Brain microvascular endothelial cell (primary cell): ENCODE data around the gene PRKAR1B.

Experiments
- DNase-seq: peaks from one replicate; pipeline ENCODE4 v3.0.0-alpha.2; 2020
- H3K27ac ChIP-seq: fragments of 250-450 bp; sonication (Bioruptor Pico); 2 replicates; pipeline ENCODE4 v1.5.1; 2020; ENCODE audit warnings: mild to moderate bottlenecking, moderate library complexity
- H3K27me3 ChIP-seq: fragments of 250-450 bp; sonication (Bioruptor Pico); replicated peaks from 2 replicates; pipeline ENCODE4 v1.5.1; 2020; ENCODE audit warnings: mild to moderate bottlenecking
- H3K36me3 ChIP-seq: fragments of 250-450 bp; sonication (Bioruptor Pico); replicated peaks from 2 replicates; pipeline ENCODE4 v1.5.1; 2020; ENCODE audit warnings: mild to moderate bottlenecking
- H3K4me3 ChIP-seq: 2 replicates; pipeline ENCODE4 v1.5.1; 2011; ENCODE audit warnings: low read depth, mild to moderate bottlenecking, control low read depth, low read length, moderate library complexity
- in situ Hi-C: cut with HindIII; loops from 2 replicates; pipeline ENCODE4 v1.10.0; 2017; ENCODE audit warnings: low sequenced_read_pairs, low pct_ligation_motif_present
- TF ChIP-seq, protein P1 (sequence below): IDR thresholded peaks from 2 replicates; pipeline ENCODE4 v1.5.1; 2011; ENCODE audit warnings: low read depth, mild to moderate bottlenecking, moderate library complexity, low read length, control low read depth, inconsistent platforms; ENCODE audit errors: missing control alignments

The PRKAR1B gene

GRCh38 chr7:519484-520390, 207.3 kb downstream of the PRKAR1B start, which contains the start of gene PDGFA:
Gene PDGFA (minus strand): TSS chr7:519846. CDS start chr7:519001, 845 bp downstream.
- Histone ChIP-seq H3K4me3 (peak within 1 kb of the TSS; percentile 74), H3K36me3 (no peaks in the 10 kb centered on the region), H3K27me3 (peaks cover 6% of the 10 kb centered on the region), H3K27ac (no peak within 1 kb of the TSS)
- no peak for DNase-seq
- TF ChIP-seq, protein P1, sequence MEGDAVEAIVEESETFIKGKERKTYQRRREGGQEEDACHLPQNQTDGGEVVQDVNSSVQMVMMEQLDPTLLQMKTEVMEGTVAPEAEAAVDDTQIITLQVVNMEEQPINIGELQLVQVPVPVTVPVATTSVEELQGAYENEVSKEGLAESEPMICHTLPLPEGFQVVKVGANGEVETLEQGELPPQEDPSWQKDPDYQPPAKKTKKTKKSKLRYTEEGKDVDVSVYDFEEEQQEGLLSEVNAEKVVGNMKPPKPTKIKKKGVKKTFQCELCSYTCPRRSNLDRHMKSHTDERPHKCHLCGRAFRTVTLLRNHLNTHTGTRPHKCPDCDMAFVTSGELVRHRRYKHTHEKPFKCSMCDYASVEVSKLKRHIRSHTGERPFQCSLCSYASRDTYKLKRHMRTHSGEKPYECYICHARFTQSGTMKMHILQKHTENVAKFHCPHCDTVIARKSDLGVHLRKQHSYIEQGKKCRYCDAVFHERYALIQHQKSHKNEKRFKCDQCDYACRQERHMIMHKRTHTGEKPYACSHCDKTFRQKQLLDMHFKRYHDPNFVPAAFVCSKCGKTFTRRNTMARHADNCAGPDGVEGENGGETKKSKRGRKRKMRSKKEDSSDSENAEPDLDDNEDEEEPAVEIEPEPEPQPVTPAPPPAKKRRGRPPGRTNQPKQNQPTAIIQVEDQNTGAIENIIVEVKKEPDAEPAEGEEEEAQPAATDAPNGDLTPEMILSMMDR, result no peak
- in situ Hi-C loops, result no loop called here

GRCh38 chr7:518630-519483, 208.2 kb downstream of the PRKAR1B start:
- Histone ChIP-seq H3K36me3 (no peaks in the 10 kb centered on the region), H3K4me3 (peak overlapping the region; percentile 74), H3K27ac (no peak overlapping the region), H3K27me3 (peaks cover 6% of the 10 kb centered on the region)
- peak; percentile 51 for DNase-seq
- TF ChIP-seq, protein P1, result no peak
- in situ Hi-C loops, result no loop called here

DNA sequence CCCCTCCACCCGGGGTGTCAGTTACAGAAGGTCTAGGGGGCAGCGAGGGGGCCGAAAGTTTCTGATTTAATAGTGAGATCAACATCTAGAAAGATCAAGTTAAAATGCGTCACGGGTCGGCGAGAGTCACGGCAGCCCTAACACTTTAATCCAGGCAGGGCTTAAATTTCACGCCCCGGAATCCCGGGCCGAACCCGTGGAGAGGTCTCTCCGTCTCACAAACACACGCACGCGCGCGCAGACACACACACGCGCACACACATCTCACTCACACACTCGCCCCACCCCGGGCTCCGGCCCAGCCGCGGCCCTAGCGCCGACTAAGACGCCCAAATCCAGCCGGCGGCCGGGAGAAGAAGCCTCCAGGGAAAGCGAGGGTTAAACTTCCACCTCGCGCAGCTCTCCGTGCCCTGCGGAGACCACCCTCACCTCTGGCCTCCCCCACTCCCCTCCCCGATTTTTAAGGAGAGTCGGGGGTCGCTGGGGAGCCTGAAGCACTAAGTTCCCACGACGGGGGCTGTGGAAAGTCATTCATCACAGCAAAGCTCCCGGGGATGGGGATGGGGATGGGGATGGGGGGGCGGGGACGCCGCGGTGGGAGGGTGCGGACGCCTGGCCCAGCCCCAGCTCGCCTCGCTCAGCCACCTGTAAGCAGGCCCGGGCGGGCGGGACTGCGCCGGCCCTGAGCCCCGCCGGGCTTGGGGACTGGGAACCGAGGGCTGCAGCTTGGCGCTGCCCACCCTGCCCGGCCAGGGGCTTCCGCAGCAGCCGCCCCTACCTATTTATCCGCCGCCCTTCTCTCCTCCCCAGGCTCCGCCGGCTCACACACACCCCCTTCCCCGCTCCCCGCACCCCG, 209.1 kb downstream of the PRKAR1B start:
- H3K27me3 ChIP-seq, result peaks cover 6% of the 10 kb centered on the region
- H3K4me3 ChIP-seq, result peak overlapping the region; percentile 74
- peak overlapping the region; percentile 53 for H3K27ac ChIP-seq
- H3K36me3 ChIP-seq, result no peaks in the 10 kb centered on the region
- in situ Hi-C loops, result no loop called here
- peak; percentile 52 for DNase-seq
- TF ChIP-seq, protein P1, result no peak

GRCh38 chr7:516606-517456, 210.2 kb downstream of the PRKAR1B start:
- peak; percentile 71 for DNase-seq
- Histone ChIP-seq H3K36me3 (peaks cover 6% of the 10 kb centered on the region), H3K27me3 (peaks cover 4% of the 10 kb centered on the region), H3K4me3 (peak overlapping the region; percentile 74), H3K27ac (peak overlapping the region; percentile 69)
- in situ Hi-C loops, result no loop called here
- TF ChIP-seq, protein P1, result no peak
